Fibroblast of lung (primary cell): ENCODE data around the gene LGR6. TPM values are rescaled to one million over a fixed set of nuclear protein-coding genes. Genes with fewer than 3 reads are reported as not detected.
A peak's percentile ranks its signal among the peaks of the same experiment; 100 is the strongest.

Experiments used
- DNase-seq, 2 donors: peaks; one replicate each; pipeline versions ENCODE4 v3.0.0 to v3.0.0-alpha.2; 2010; ENCODE audit warnings: low read depth in 2 of 2
- H2AFZ ChIP-seq: 2 replicates; pipeline ENCODE4 v1.5.1; 2012; ENCODE audit warnings: low read length, control low read depth, inconsistent platforms
- H3K27ac ChIP-seq: 2 replicates; pipeline ENCODE4 v1.5.1; 2011; ENCODE audit warnings: low read length, control low read depth; ENCODE audit not compliant: insufficient read depth
- H3K27me3 ChIP-seq: 2 replicates; pipeline ENCODE4 v1.5.1; 2011; ENCODE audit warnings: mild to moderate bottlenecking, low read length; ENCODE audit not compliant: control insufficient read depth, insufficient read depth
- H3K36me3 ChIP-seq: 2 replicates; pipeline ENCODE4 v1.5.1; 2011; ENCODE audit warnings: low read length; ENCODE audit not compliant: control insufficient read depth, insufficient read depth
- H3K4me1 ChIP-seq: 2 replicates; pipeline ENCODE4 v1.5.1; 2011; ENCODE audit warnings: low read length; ENCODE audit not compliant: control insufficient read depth, insufficient read depth; ENCODE audit errors: extremely low read depth
- H3K4me2 ChIP-seq: 2 replicates; pipeline ENCODE4 v1.5.1; 2011; ENCODE audit warnings: low read length, control low read depth; ENCODE audit not compliant: insufficient read depth; ENCODE audit errors: extremely low read depth
- H3K4me3 ChIP-seq, 4 experiments: fragments of 200-600 bp in 1 of 4; sonication (generic) in 1 of 4; replicated peaks in 1 of 4; 2 replicates each; pipeline ENCODE4 v1.5.1; 2011 to 2016; ENCODE audit warnings: low read length in 4 of 4, low read depth in 3 of 4, mild to moderate bottlenecking in 3 of 4, control low read depth in 2 of 4, inconsistent platforms in 1 of 4, mixed read lengths in 1 of 4; ENCODE audit not compliant: insufficient read depth in 1 of 4; ENCODE audit errors: control extremely low read depth in 1 of 4
- H3K79me2 ChIP-seq: 2 replicates; pipeline ENCODE4 v1.5.1; 2012; ENCODE audit warnings: mild to moderate bottlenecking, low read length, inconsistent platforms; ENCODE audit not compliant: control insufficient read depth, insufficient read depth
- H3K9ac ChIP-seq: 2 replicates; pipeline ENCODE4 v1.5.1; 2011; ENCODE audit warnings: mild to moderate bottlenecking, low read length, control low read depth; ENCODE audit not compliant: insufficient read depth
- H3K9me3 ChIP-seq: 2 replicates; pipeline ENCODE4 v1.5.1; 2012; ENCODE audit warnings: low read depth, low read length; ENCODE audit not compliant: control insufficient read depth, insufficient read depth
- H4K20me1 ChIP-seq: 2 replicates; pipeline ENCODE4 v1.5.1; 2011; ENCODE audit warnings: low read length; ENCODE audit not compliant: control insufficient read depth, insufficient read depth; ENCODE audit errors: extremely low read depth
- EZH2 ChIP-seq: IDR thresholded peaks from 2 replicates; pipeline ENCODE4 v1.5.1; 2012; ENCODE audit warnings: low read length, control low read depth, mild to moderate bottlenecking; ENCODE audit errors: missing control alignments
- polyA plus RNA-seq, 2 donors: library from polyadenylated mRNA; depleted of rRNA in 1 of 2; stranded (reverse) in 1 of 2; unstranded in 1 of 2; fragments of >200 nt; gene quantifications; 2 replicates each; pipeline ENCODE4 v1.2.1, GENCODE V29; 2011 to 2012; ENCODE audit warnings: missing spikeins in 1 of 2
- total RNA-seq: library from RNA; depleted of rRNA; stranded (reverse); fragments of >200 nt; gene quantifications from 2 replicates; pipeline ENCODE4 v1.2.1, GENCODE V29; 2014
- TF ChIP-seq, protein P1 (sequence below), 2 donors: IDR thresholded peaks in 1 of 2; conservative IDR thresholded peaks in 1 of 2; 1 replicate in 1 of 2; 2 replicates in 1 of 2; pipeline ENCODE4 v1.5.1; 2011 to 2012; ENCODE audit warnings: low read length in 2 of 2, control low read depth in 1 of 2, inconsistent platforms in 1 of 2, low read depth in 1 of 2, mild to moderate bottlenecking in 1 of 2

LGR6 gene
- total and polyA plus RNA-seq, 2 donors (not counting 1 experiment from before 2014, with no cell fraction given), result 0.02 TPM; not detected in 1

DNA sequence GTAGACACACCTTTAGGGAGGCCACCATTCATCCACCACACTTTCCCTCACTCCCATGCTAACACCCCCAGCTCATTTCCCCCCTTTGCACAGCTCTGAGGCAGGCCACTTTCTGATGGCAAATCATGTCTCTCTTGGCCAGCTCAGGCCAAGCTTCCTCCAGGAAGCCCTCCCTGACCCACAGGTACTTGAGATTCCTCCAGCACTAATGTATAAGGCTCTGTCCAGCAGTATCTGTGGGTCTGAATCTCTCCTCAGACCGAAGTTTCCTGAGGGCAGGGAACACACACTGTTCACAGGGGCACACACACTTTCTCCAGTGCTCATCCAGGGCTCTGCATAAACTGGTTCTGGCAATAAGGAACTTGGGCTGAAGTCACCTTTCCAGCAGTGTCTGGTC is 19.2 kb downstream of the LGR6 start:
- Histone ChIP-seq H3K27ac (no peak overlapping the region), H3K4me3 (no peak overlapping the region), H3K9me3 (no peaks in the 10 kb centered on the region), H3K36me3 (no peaks in the 10 kb centered on the region), H4K20me1 (no peaks in the 10 kb centered on the region), H3K27me3 (peaks cover 54% of the 10 kb centered on the region), H3K4me1 (no peaks in the 10 kb centered on the region), H3K9ac (no peak overlapping the region), H3K4me2 (no peak overlapping the region), H2AFZ (no peak overlapping the region), H3K79me2 (no peaks in the 10 kb centered on the region)
- DNase-seq, result no peak
- TF ChIP-seq, protein P1, sequence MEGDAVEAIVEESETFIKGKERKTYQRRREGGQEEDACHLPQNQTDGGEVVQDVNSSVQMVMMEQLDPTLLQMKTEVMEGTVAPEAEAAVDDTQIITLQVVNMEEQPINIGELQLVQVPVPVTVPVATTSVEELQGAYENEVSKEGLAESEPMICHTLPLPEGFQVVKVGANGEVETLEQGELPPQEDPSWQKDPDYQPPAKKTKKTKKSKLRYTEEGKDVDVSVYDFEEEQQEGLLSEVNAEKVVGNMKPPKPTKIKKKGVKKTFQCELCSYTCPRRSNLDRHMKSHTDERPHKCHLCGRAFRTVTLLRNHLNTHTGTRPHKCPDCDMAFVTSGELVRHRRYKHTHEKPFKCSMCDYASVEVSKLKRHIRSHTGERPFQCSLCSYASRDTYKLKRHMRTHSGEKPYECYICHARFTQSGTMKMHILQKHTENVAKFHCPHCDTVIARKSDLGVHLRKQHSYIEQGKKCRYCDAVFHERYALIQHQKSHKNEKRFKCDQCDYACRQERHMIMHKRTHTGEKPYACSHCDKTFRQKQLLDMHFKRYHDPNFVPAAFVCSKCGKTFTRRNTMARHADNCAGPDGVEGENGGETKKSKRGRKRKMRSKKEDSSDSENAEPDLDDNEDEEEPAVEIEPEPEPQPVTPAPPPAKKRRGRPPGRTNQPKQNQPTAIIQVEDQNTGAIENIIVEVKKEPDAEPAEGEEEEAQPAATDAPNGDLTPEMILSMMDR (conservative IDR thresholded peaks at IDR 0.05 in 1 of 2, IDR thresholded peaks at IDR 0.05 in 1 of 2; ENCODE audit: low read depth in 1 of 2, low read length in 2 of 2), result no peak
- no peak for TF ChIP-seq EZH2

- Histone ChIP-seq H2AFZ (no peak overlapping the region), H3K27me3 (peaks cover 52% of the 10 kb centered on the region), H3K27ac (no peak overlapping the region), H4K20me1 (no peaks in the 10 kb centered on the region), H3K4me3 (no peak overlapping the region), H3K9me3 (no peaks in the 10 kb centered on the region), H3K9ac (no peak overlapping the region), H3K36me3 (no peaks in the 10 kb centered on the region), H3K79me2 (no peaks in the 10 kb centered on the region), H3K4me1 (no peaks in the 10 kb centered on the region), H3K4me2 (no peak overlapping the region)
- DNase-seq, result no peak
- TF ChIP-seq, protein P1 (conservative IDR thresholded peaks at IDR 0.05 in 1 of 2, IDR thresholded peaks at IDR 0.05 in 1 of 2; ENCODE audit: low read depth in 1 of 2, low read length in 2 of 2), result peak in 1 of 2 donors; percentile 27
- peak; percentile 95 for TF ChIP-seq EZH2
Observed at GRCh38 chr1:202213361-202214088, 19.9 kb downstream of the LGR6 start.

GRCh38 chr1:202214089-202214843 is 20.7 kb downstream of the LGR6 start:
- no peaks in the 10 kb centered on the region for H3K9me3 ChIP-seq
- no peak overlapping the region for H3K9ac ChIP-seq
- no peaks in the 10 kb centered on the region for H3K36me3 ChIP-seq
- no peak overlapping the region for H2AFZ ChIP-seq
- H3K4me2 ChIP-seq, result no peak overlapping the region
- no peaks in the 10 kb centered on the region for H3K4me1 ChIP-seq
- no peaks in the 10 kb centered on the region for H3K79me2 ChIP-seq
- no peak overlapping the region for H3K4me3 ChIP-seq
- no peak overlapping the region for H3K27ac ChIP-seq
- peaks cover 56% of the 10 kb centered on the region for H3K27me3 ChIP-seq
- no peaks in the 10 kb centered on the region for H4K20me1 ChIP-seq
- DNase-seq, result no peak
- peak; percentile 51 for TF ChIP-seq EZH2
- TF ChIP-seq, protein P1 (conservative IDR thresholded peaks at IDR 0.05 in 1 of 2, IDR thresholded peaks at IDR 0.05 in 1 of 2; ENCODE audit: low read depth in 1 of 2, low read length in 2 of 2), result no peak
